ENCODE data around the gene GRIN3B.
A peak's percentile ranks its signal among the peaks of the same experiment; 100 is the strongest.

DNA sequence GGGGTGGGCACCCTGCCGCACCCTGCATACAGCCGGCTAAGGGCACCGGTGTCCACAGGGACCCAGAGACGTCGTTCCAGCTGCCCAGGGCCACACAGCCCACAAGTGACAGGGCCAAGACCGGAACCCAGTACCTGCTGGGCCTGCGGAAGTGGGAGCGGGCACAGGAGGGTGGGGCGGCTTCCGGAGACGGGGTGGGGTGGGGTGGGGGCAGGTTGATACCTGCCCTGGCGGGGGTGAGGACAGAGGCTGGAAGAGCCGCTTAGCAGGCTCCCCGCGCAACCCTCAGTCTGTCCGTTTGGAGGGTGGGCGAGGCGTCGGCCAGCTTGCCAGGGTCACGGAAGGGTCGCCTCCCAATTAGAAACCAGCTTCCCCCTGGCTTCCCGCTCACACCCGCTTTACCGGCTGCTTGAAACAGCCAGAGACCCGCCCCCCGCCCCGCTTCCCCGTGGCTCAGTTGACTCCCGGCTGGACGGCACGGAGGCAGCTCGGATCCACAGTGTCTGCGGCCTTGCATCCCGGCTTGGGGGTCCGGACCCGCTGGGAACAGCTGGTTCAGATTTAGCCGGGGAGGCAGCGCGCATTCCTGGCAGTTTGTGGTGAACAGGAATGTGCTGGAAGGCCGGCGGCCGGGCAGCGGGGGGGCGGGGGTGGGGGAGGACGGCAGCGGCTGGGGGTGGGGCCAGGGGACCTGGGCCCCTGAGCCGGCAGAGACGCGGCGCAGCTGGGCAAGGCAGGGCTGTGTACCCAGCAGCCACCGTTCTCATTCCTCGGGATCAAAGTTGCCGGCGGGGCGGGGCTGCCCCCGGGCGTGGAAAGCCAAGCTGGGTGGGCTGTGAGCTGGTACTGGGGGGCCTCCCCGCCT lies 28.1 kb downstream of the GRIN3B start:
- TF ChIP-seq TCF7L2 (IDR thresholded peaks at IDR 0.05; ENCODE audit: borderline replicate concordance, low read depth, low read length) (0 out of 2 replicates have a peak, but pooled peaks have one; percentile 43), ZNF169 (tag by site-specific recombination; IDR thresholded peaks at IDR 0.05) (no peak), ZFP41 (tag by site-specific recombination; IDR thresholded peaks at IDR 0.05; ENCODE audit: borderline replicate concordance) (no peak), GLI4 (tag by site-specific recombination; IDR thresholded peaks at IDR 0.05) (no peak), MEIS1 (CRISPR knock-in tag; IDR thresholded peaks at IDR 0.05; ENCODE audit: borderline replicate concordance) (no peak), ZNF112 (tag by site-specific recombination; IDR thresholded peaks at IDR 0.05) (no peak), WT1 (tag by site-specific recombination; IDR thresholded peaks at IDR 0.05) (0 out of 2 replicates have a peak, but pooled peaks have one; percentile 20), ZNF175 (tag by site-specific recombination; IDR thresholded peaks at IDR 0.05) (no peak)
- TF ChIP-seq, protein P1, sequence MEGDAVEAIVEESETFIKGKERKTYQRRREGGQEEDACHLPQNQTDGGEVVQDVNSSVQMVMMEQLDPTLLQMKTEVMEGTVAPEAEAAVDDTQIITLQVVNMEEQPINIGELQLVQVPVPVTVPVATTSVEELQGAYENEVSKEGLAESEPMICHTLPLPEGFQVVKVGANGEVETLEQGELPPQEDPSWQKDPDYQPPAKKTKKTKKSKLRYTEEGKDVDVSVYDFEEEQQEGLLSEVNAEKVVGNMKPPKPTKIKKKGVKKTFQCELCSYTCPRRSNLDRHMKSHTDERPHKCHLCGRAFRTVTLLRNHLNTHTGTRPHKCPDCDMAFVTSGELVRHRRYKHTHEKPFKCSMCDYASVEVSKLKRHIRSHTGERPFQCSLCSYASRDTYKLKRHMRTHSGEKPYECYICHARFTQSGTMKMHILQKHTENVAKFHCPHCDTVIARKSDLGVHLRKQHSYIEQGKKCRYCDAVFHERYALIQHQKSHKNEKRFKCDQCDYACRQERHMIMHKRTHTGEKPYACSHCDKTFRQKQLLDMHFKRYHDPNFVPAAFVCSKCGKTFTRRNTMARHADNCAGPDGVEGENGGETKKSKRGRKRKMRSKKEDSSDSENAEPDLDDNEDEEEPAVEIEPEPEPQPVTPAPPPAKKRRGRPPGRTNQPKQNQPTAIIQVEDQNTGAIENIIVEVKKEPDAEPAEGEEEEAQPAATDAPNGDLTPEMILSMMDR (tag by site-specific recombination; IDR thresholded peaks at IDR 0.05), result no peak
- TF ChIP-seq, protein P2, sequence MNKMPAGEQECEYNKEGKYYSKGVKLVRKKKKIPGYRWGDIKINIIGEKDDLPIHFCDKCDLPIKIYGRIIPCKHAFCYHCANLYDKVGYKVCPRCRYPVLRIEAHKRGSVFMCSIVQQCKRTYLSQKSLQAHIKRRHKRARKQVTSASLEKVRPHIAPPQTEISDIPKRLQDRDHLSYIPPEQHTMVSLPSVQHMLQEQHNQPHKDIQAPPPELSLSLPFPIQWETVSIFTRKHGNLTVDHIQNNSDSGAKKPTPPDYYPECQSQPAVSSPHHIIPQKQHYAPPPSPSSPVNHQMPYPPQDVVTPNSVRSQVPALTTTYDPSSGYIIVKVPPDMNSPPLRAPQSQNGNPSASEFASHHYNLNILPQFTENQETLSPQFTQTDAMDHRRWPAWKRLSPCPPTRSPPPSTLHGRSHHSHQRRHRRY (tag by site-specific recombination; IDR thresholded peaks at IDR 0.05), result no peak
- TF ChIP-seq, protein P3, sequence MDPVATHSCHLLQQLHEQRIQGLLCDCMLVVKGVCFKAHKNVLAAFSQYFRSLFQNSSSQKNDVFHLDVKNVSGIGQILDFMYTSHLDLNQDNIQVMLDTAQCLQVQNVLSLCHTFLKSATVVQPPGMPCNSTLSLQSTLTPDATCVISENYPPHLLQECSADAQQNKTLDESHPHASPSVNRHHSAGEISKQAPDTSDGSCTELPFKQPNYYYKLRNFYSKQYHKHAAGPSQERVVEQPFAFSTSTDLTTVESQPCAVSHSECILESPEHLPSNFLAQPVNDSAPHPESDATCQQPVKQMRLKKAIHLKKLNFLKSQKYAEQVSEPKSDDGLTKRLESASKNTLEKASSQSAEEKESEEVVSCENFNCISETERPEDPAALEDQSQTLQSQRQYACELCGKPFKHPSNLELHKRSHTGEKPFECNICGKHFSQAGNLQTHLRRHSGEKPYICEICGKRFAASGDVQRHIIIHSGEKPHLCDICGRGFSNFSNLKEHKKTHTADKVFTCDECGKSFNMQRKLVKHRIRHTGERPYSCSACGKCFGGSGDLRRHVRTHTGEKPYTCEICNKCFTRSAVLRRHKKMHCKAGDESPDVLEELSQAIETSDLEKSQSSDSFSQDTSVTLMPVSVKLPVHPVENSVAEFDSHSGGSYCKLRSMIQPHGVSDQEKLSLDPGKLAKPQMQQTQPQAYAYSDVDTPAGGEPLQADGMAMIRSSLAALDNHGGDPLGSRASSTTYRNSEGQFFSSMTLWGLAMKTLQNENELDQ (tag by site-specific recombination; IDR thresholded peaks at IDR 0.05; ENCODE audit: low read depth), result no peak
- TF ChIP-seq, protein P4, sequence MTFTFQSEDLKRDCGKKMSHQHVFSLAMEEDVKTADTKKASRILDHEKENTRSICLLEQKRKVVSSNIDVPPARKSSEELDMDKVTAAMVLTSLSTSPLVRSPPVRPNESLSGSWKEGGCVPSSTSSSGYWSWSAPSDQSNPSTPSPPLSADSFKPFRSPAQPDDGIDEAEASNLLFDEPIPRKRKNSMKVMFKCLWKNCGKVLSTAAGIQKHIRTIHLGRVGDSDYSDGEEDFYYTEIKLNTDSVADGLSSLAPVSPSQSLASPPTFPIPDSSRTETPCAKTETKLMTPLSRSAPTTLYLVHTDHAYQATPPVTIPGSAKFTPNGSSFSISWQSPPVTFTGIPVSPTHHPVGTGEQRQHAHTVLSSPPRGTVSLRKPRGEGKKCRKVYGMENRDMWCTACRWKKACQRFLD (tag by site-specific recombination; IDR thresholded peaks at IDR 0.05), result no peak
